Adrenal gland (tissue), 12 donors: Measurements from ENCODE around the gene ARHGAP27. TPM values are rescaled to one million over a fixed set of nuclear protein-coding genes. Genes with fewer than 3 reads are reported as not detected.

ENCODE experiments used
- DNase-seq, 7 donors: peaks; one replicate each; pipeline ENCODE4 v3.0.0-alpha.2; 2019 to 2020
- H3K27ac ChIP-seq, 5 donors: fragments of 200-600 bp; sonication (generic) in 4 of 5; 1 replicate in 3 of 5; 2 replicates in 2 of 5; pipeline versions ENCODE4 v1.5.1 to v1.8.0; 2016 to 2020; ENCODE audit warnings: mild to moderate bottlenecking in 1 of 5
- H3K27me3 ChIP-seq: fragments of 200-600 bp; 2 replicates; pipeline ENCODE4 v1.8.0; 2021
- H3K36me3 ChIP-seq, 2 donors: fragments of 200-600 bp; replicated peaks in 1 of 2; 1 replicate in 1 of 2; 2 replicates in 1 of 2; pipeline versions ENCODE4 v1.5.1 to v1.8.0; 2018 to 2022
- H3K4me1 ChIP-seq, 2 donors: fragments of 200-600 bp; replicated peaks in 1 of 2; 1 replicate in 1 of 2; 2 replicates in 1 of 2; pipeline versions ENCODE4 v1.5.1 to v1.8.0; 2018 to 2021
- H3K4me3 ChIP-seq, 4 donors: fragments of 200-600 bp; sonication (generic) in 3 of 4; one replicate each; pipeline ENCODE4 v1.5.1; 2016 to 2018
- H3K9me3 ChIP-seq, 3 donors: fragments of 200-600 bp; sonication (generic) in 1 of 3; replicated peaks in 1 of 3; 1 replicate in 2 of 3; 2 replicates in 1 of 3; pipeline versions ENCODE4 v1.5.1 to v1.8.0; 2016 to 2021
- POLR2A ChIP-seq, 2 donors: fragments of 450-650 bp; IDR thresholded peaks; one replicate each; pipeline ENCODE4 v1.6.1; 2017; ENCODE audit warnings: antibody characterized with exemption in 2 of 2, mild to moderate bottlenecking in 2 of 2, moderate library complexity in 1 of 2
- WGBS, 4 donors: extraction: QIAGEN DNeasy Blood & Tissue Kit in 2 of 4; methylation state at CpG; one replicate each; pipeline versions ENCODE4 v1.1.5 to v1.1.7; 2013 to 2017; 5-methylcytosine and 5-hydroxymethylcytosine counted together
- intact Hi-C, 2 donors: fragments of 100-400 bp; cut with DNase I; formaldehyde crosslinking; loops; one replicate each; pipeline versions ENCODE4 v1.14.1 to v1.15.0; 2022 to 2023
- polyA plus RNA-seq, 3 donors: library from polyadenylated mRNA; stranded (reverse); fragments of 200-250 nt in 2 of 3; fragments of 350-450 nt in 1 of 3; fragmentation: Illumina TruSeq in 1 of 3; extraction: RNeasy Lipid Tissue Mini Kit (QIAGEN cat#74804) in 1 of 3; gene quantifications; one replicate each; pipeline ENCODE4 v1.2.3, GENCODE V29; 2013 to 2014
- total RNA-seq, 9 donors: library from RNA; depleted of rRNA in 4 of 9; stranded (reverse); fragments of >200 nt in 4 of 9; fragments of 120-200 nt in 1 of 9; fragmentation: NEBNext Ultra II Directional in 1 of 9; extraction: Animal tissue kit (Norgen Biotek cat#: 25700) in 1 of 9; gene quantifications; one replicate each; pipeline versions ENCODE4 v1.1.0 to v1.2.4, GENCODE V29; 2013 to 2023
- TF ChIP-seq, protein P1 (sequence below), 6 experiments: fragments of 450-650 bp in 4 of 6; fragments of 200-600 bp in 2 of 6; sonication (generic) in 1 of 6; IDR thresholded peaks; 1 replicate in 5 of 6; 2 replicates in 1 of 6; pipeline versions ENCODE4 v1.5.1 to v1.8.0; 2016 to 2021; ENCODE audit warnings: antibody characterized with exemption in 6 of 6, mild to moderate bottlenecking in 2 of 6, moderate library complexity in 1 of 6
- donor health status: healthy with polysubstance abuse.
- donor health status: Bipolar disorder and iron deficiency.
- donor health status: DM: yes; HTN: yes; CAD: no.
- donor health status: DM: no; HTN: no; CAD: no.
- donor health status: DM: no; HTN: no; CAD: no.
- donor health status: DM: yes; HTN: yes; CAD: no.

ARHGAP27 gene
- total and polyA plus RNA-seq, 12 donors = 2.8 to 40.2 (median 17.7) TPM

GRCh38 chr17:45389354-45389753, 43.3 kb downstream of the ARHGAP27 start:
- H3K36me3 ChIP-seq = no peaks in the 10 kb centered on the region
- 0 to 43% (median 42%) methylated on average over 1 to 3 of the region's 3 CpGs for WGBS, 4 donors
- TF ChIP-seq, protein P1, sequence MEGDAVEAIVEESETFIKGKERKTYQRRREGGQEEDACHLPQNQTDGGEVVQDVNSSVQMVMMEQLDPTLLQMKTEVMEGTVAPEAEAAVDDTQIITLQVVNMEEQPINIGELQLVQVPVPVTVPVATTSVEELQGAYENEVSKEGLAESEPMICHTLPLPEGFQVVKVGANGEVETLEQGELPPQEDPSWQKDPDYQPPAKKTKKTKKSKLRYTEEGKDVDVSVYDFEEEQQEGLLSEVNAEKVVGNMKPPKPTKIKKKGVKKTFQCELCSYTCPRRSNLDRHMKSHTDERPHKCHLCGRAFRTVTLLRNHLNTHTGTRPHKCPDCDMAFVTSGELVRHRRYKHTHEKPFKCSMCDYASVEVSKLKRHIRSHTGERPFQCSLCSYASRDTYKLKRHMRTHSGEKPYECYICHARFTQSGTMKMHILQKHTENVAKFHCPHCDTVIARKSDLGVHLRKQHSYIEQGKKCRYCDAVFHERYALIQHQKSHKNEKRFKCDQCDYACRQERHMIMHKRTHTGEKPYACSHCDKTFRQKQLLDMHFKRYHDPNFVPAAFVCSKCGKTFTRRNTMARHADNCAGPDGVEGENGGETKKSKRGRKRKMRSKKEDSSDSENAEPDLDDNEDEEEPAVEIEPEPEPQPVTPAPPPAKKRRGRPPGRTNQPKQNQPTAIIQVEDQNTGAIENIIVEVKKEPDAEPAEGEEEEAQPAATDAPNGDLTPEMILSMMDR (IDR thresholded peaks at IDR 0.05) = no peak
- no peak for TF ChIP-seq POLR2A (IDR thresholded peaks at IDR 0.05)
- H3K27me3 ChIP-seq = no peaks in the 10 kb centered on the region
- intact Hi-C loops = loop anchor here (5.0 kb wide), 3 partner anchors 112 to 167 kb away; partner anchors contain the start of gene FMNL1 (in 1 of the 2)
- H3K4me1 ChIP-seq = no peaks in the 10 kb centered on the region
- DNase-seq = no peak
- no peak overlapping the region for H3K27ac ChIP-seq
- H3K4me3 ChIP-seq = no peak overlapping the region
- no peaks in the 10 kb centered on the region for H3K9me3 ChIP-seq

GRCh38 chr17:45388604-45389325, 43.9 kb downstream of the ARHGAP27 start:
- Histone ChIP-seq H3K4me3 (no peak overlapping the region), H3K9me3 (no peaks in the 10 kb centered on the region), H3K36me3 (no peaks in the 10 kb centered on the region), H3K27ac (no peak overlapping the region), H3K4me1 (no peaks in the 10 kb centered on the region), H3K27me3 (no peaks in the 10 kb centered on the region)
- DNase-seq = no peak
- TF ChIP-seq, protein P1 (IDR thresholded peaks at IDR 0.05) = no peak
- TF ChIP-seq POLR2A (IDR thresholded peaks at IDR 0.05) = no peak
- intact Hi-C loops = loop anchor here (5.0 kb wide), 3 partner anchors 111 to 166 kb away; partner anchors contain the start of gene FMNL1 (in 1 of the 2)
- WGBS, 4 donors = 44 to 65% (median 58%) methylated on average over 9 to 10 of the region's 10 CpGs

GRCh38 chr17:45387739-45388138, 44.9 kb downstream of the ARHGAP27 start:
- no peak for TF ChIP-seq POLR2A (IDR thresholded peaks at IDR 0.05)
- TF ChIP-seq, protein P1 (IDR thresholded peaks at IDR 0.05) = no peak

GRCh38 chr17:45386178-45386577, 46.5 kb downstream of the ARHGAP27 start:
- WGBS, 4 donors = 51 to 75% (median 62%) methylated on average over 4 of the region's 4 CpGs
- Histone ChIP-seq H3K27me3 (no peaks in the 10 kb centered on the region), H3K36me3 (no peaks in the 10 kb centered on the region), H3K4me1 (no peaks in the 10 kb centered on the region), H3K4me3 (no peak overlapping the region), H3K9me3 (no peaks in the 10 kb centered on the region), H3K27ac (no peak overlapping the region)
- no peak for DNase-seq
- intact Hi-C loops = loop anchor here (5.0 kb wide), 3 partner anchors 109 to 164 kb away; partner anchors contain the start of gene FMNL1 (in 1 of the 2)
- TF ChIP-seq, protein P1 (IDR thresholded peaks at IDR 0.05) = no peak
- no peak for TF ChIP-seq POLR2A (IDR thresholded peaks at IDR 0.05)

More at GRCh38 chr17:45387739-45388138, 44.9 kb downstream of the ARHGAP27 start:
- H3K4me3 ChIP-seq = no peak overlapping the region
- no peak for DNase-seq
- no peak overlapping the region for H3K27ac ChIP-seq
- intact Hi-C loops = loop anchor here (5.0 kb wide), 3 partner anchors 110 to 165 kb away; partner anchors contain the start of gene FMNL1 (in 1 of the 2)
- H3K4me1 ChIP-seq = no peaks in the 10 kb centered on the region
- H3K9me3 ChIP-seq = no peaks in the 10 kb centered on the region
- H3K36me3 ChIP-seq = no peaks in the 10 kb centered on the region
- H3K27me3 ChIP-seq = no peaks in the 10 kb centered on the region
- 76 to 85% (median 79%) methylated on average over 3 of the region's 3 CpGs for WGBS, 4 donors
